GM12878 (cell line): ENCODE measurements around the gene GPC6. TPM values are rescaled to one million over a fixed set of nuclear protein-coding genes. Genes with fewer than 3 reads are reported as not detected.

ENCODE experiments used
- ATAC-seq: fragments of 200-7000 bp; cut with Tn5 transposase; 3 replicates; pipeline ENCODE4 v1.9.1; 2020; ENCODE audit warnings: mild to moderate bottlenecking, moderate library complexity
- BruUV-seq: library from RNA; stranded (reverse); fragments of 400-500 nt; replicated peaks from 2 replicates; lab custom pipeline; 2021; lab: Mats Ljungman, UMichigan
- CTCF ChIA-PET: fragments of 300-600 bp; sonication (Branson Sonifier 250); formaldehyde crosslinking; extraction: SDS; loops from one replicate; lab custom pipeline; 2021; ENCODE audit warnings: inconsistent platforms; lab: Yijun Ruan, JAX
- POLR2A ChIA-PET: fragments of 350-600 bp; formaldehyde crosslinking; extraction: SDS; loops from one replicate; lab custom pipeline; 2021; ENCODE audit warnings: inconsistent platforms; lab: Charles Lee
- RAD21 ChIA-PET: fragments of 300-600 bp; sonication (Branson Sonifier 250); formaldehyde crosslinking; loops from one replicate; lab custom pipeline; 2023; ENCODE audit warnings: antibody characterized with exemption; ENCODE audit not compliant: unreplicated experiment; lab: Charles Lee
- SMC1A ChIA-PET: fragments of 300-600 bp; sonication (Branson Sonifier 250); formaldehyde crosslinking; loops from one replicate; lab custom pipeline; 2023; ENCODE audit not compliant: unreplicated experiment, uncharacterized antibody; lab: Charles Lee
- DNase-seq: peaks from one replicate; pipeline ENCODE4 v3.0.0-alpha.2; 2011; ENCODE audit warnings: low read depth, low spot score
- FAIRE-seq: peaks from 3 replicates; lab custom pipeline; 2011; peaks lifted over from hg19 to GRCh38; lab: Jason Lieb, UNC
- H2AFZ ChIP-seq: 2 replicates; pipeline ENCODE4 v1.6.0; 2011; ENCODE audit warnings: low read depth, low read length, control low read depth; ENCODE audit not compliant: control insufficient read depth
- H3K27ac ChIP-seq: 2 replicates; pipeline ENCODE4 v1.5.1; 2011; ENCODE audit warnings: control low read depth; ENCODE audit not compliant: control insufficient read depth, insufficient read depth
- H3K27me3 ChIP-seq, 2 experiments: replicated peaks in 1 of 2; 2 replicates each; pipeline versions ENCODE4 v1.6.0 to v1.6.1; 2011; ENCODE audit warnings: low read length in 1 of 2; ENCODE audit not compliant: control insufficient read depth in 2 of 2, insufficient read depth in 2 of 2
- H3K36me3 ChIP-seq, 2 experiments: 2 replicates each; pipeline ENCODE4 v1.5.1; 2011; ENCODE audit warnings: low read length in 1 of 2; ENCODE audit not compliant: control insufficient read depth in 2 of 2, insufficient read depth in 2 of 2
- H3K4me1 ChIP-seq: 2 replicates; pipeline ENCODE4 v1.6.1; 2011; ENCODE audit warnings: mild to moderate bottlenecking, low read length, moderate library complexity, mixed read lengths; ENCODE audit not compliant: control insufficient read depth, insufficient read depth
- H3K4me2 ChIP-seq: 2 replicates; pipeline ENCODE4 v1.6.0; 2011; ENCODE audit warnings: control low read depth; ENCODE audit not compliant: control insufficient read depth, insufficient read depth
- H3K4me3 ChIP-seq: fragments of 200-600 bp; sonication (generic); 2 replicates; pipeline ENCODE4 v1.5.1; 2016
- H3K79me2 ChIP-seq: 2 replicates; pipeline ENCODE4 v1.6.0; 2011; ENCODE audit warnings: low read length; ENCODE audit not compliant: control insufficient read depth, insufficient read depth
- H3K9ac ChIP-seq: 2 replicates; pipeline ENCODE4 v1.8.0; 2011; ENCODE audit warnings: low read length, control low read depth, mixed read lengths; ENCODE audit not compliant: control insufficient read depth, insufficient read depth
- H3K9me3 ChIP-seq: replicated peaks from 3 replicates; pipeline ENCODE4 v1.5.1; 2011; ENCODE audit warnings: mild to moderate bottlenecking, low read length; ENCODE audit not compliant: control insufficient read depth, insufficient read depth
- H4K20me1 ChIP-seq: 2 replicates; pipeline ENCODE4 v1.6.0; 2011; ENCODE audit not compliant: control insufficient read depth, insufficient read depth
- ASH2L ChIP-seq: fragments of 300-600, 200-600 bp; sonication (generic); IDR thresholded peaks from 2 replicates; pipeline ENCODE4 v1.6.1; 2017; ENCODE audit warnings: low read depth, mild to moderate bottlenecking, borderline replicate concordance
- BACH1 ChIP-seq: fragments of 450-650 bp; IDR thresholded peaks from 2 replicates; pipeline ENCODE4 v1.6.1; 2017; ENCODE audit warnings: mild to moderate bottlenecking, borderline replicate concordance
- CBX3 ChIP-seq: fragments of 200-600 bp; sonication (generic); IDR thresholded peaks from 2 replicates; pipeline ENCODE4 v1.6.1; 2016; ENCODE audit warnings: low read depth, borderline replicate concordance
- FOXK2 ChIP-seq: fragments of 450-650 bp; IDR thresholded peaks from 2 replicates; pipeline ENCODE4 v1.6.1; 2017; ENCODE audit warnings: mild to moderate bottlenecking, moderate library complexity
- IKZF2 ChIP-seq, 2 experiments: fragments of 450-650 bp; IDR thresholded peaks; 2 replicates each; pipeline ENCODE4 v1.6.1; 2017; ENCODE audit warnings: mild to moderate bottlenecking in 2 of 2, moderate library complexity in 2 of 2
- PAX5 ChIP-seq: IDR thresholded peaks from 2 replicates; pipeline ENCODE4 v1.6.1; 2011; ENCODE audit warnings: low read depth, low read length, borderline replicate concordance
- RELA ChIP-seq: fragments of 450-650 bp; IDR thresholded peaks from 2 replicates; pipeline ENCODE4 v1.8.0; 2014; ENCODE audit warnings: borderline replicate concordance; ENCODE audit not compliant: partially characterized antibody
- SRF ChIP-seq, 2 experiments: IDR thresholded peaks; 2 replicates each; pipeline ENCODE4 v1.6.1; 2011; ENCODE audit warnings: low read depth in 2 of 2, low read length in 2 of 2, mild to moderate bottlenecking in 1 of 2, moderate library complexity in 1 of 2
- YY1 ChIP-seq: IDR thresholded peaks from 2 replicates; pipeline ENCODE4 v1.6.1; 2011; ENCODE audit warnings: low read depth, mild to moderate bottlenecking, low read length
- ZBED1 ChIP-seq: IDR thresholded peaks from 2 replicates; pipeline ENCODE4 v1.6.1; 2016; ENCODE audit warnings: borderline replicate concordance
- ZBTB33 ChIP-seq: fragments of 450-650 bp; IDR thresholded peaks from 2 replicates; pipeline ENCODE4 v1.6.1; 2017; ENCODE audit warnings: mild to moderate bottlenecking
- ZNF207 ChIP-seq: fragments of 450-650 bp; IDR thresholded peaks from 2 replicates; pipeline ENCODE4 v1.6.1; 2014; ENCODE audit warnings: antibody characterized with exemption, mild to moderate bottlenecking, borderline replicate concordance
- WGBS: methylation state at CpG from one replicate; pipeline ENCODE4 v1.1.6; 2016; ENCODE audit warnings: low lambda C conversion rate; ENCODE audit not compliant: insufficient replicate concordance, insufficient coverage; ENCODE audit errors: missing lambda C conversion rate; 5-methylcytosine and 5-hydroxymethylcytosine counted together
- in situ Hi-C: fragments of 300-500 bp; cut with MboI; formaldehyde crosslinking; loops from 9 replicates; pipeline ENCODE4 v1.14.3; 2018; ENCODE audit warnings: mixed read lengths
- intact Hi-C: fragments of 100-400 bp; cut with micrococcal nuclease; formaldehyde crosslinking; loops from one replicate; pipeline ENCODE4 v1.14.2; 2022; ENCODE audit not compliant: unreplicated experiment
- polyA plus RNA-seq, 11 experiments: library from polyadenylated mRNA; depleted of rRNA in 4 of 11; unstranded in 6 of 11; stranded (reverse) in 5 of 11; fragments of >200 nt; fragmentation: Nextera tagmentation in 4 of 11; fragmentation: Illumina TruSeq in 1 of 11; extraction: Ambion mirVana in 4 of 11; extraction: Trizol in 1 of 11; gene quantifications; 1 replicate in 1 of 11; 2 replicates in 10 of 11; pipeline versions ENCODE4 v1.2.1 to v1.2.3, GENCODE V29; 2011 to 2016; ENCODE audit warnings: inconsistent platforms in 2 of 11, missing spikeins in 2 of 11, low read depth in 1 of 11
- total RNA-seq, 4 experiments: library from RNA; depleted of rRNA in 3 of 4; stranded (reverse); fragments of >200 nt in 3 of 4; fragmentation: Illumina TruSeq in 1 of 4; extraction: Trizol in 1 of 4; gene quantifications; 2 replicates each; pipeline versions ENCODE4 v1.2.1 to v1.2.3, GENCODE V29; 2013 to 2021

The GPC6 gene
- total and polyA plus RNA-seq, 10 of the 15 experiments (the other 5 are each of a cell fraction or from before 2014, with no cell fraction given), result 0.03 to 0.04 (median 0.03) TPM; not detected in 7

GRCh38 chr13:93307651-93308050, 81.0 kb downstream of the GPC6 start:
- no peaks in the 10 kb centered on the region for H3K36me3 ChIP-seq
- H3K27ac ChIP-seq, result no peak overlapping the region
- no peaks in the 10 kb centered on the region for H3K79me2 ChIP-seq
- TF ChIP-seq YY1 (no peak), BACH1 (no peak), ZNF207 (no peak), SRF (IDR thresholded peaks at IDR 0.05; ENCODE audit: low read depth in 2 of 2, low read length in 2 of 2) (no peak), ZBTB33 (no peak), RELA (no peak), PAX5 (no peak), ASH2L (no peak), IKZF2 (IDR thresholded peaks at IDR 0.05) (no peak), ZBED1 (no peak), CBX3 (no peak), FOXK2 (no peak)
- in situ Hi-C loops, result no loop called here
- BruUV-seq, result no TSS peak
- 56% methylated on average over 5 of the region's 5 CpGs for WGBS
- H2AFZ ChIP-seq, result no peak overlapping the region
- ChIA-PET POLR2A (no interaction called here), SMC1A (no interaction called here), RAD21 (no interaction called here), CTCF (no interaction called here)
- no peaks in the 10 kb centered on the region for H3K9me3 ChIP-seq
- no peak overlapping the region for H3K4me2 ChIP-seq
- no peaks in the 10 kb centered on the region for H3K27me3 ChIP-seq
- intact Hi-C loops, result no loop called here
- H3K9ac ChIP-seq, result no peak overlapping the region
- H3K4me1 ChIP-seq, result no peaks in the 10 kb centered on the region
- no peak overlapping the region for H3K4me3 ChIP-seq
- DNase-seq (no peak), ATAC-seq (no peak), FAIRE-seq (no peak)
- H4K20me1 ChIP-seq, result no peaks in the 10 kb centered on the region
